Activated T-cell treated with anti-CD3 and anti-CD28 coated beads, Interleukin-2, amount 50 U/mL, for 24 hours (primary cell): ENCODE measurements around the gene SMC4.
"Not testable (repeated sequence)": the region's sequence is repeated elsewhere in the genome, so short reads cannot be mapped to it uniquely, and the experiment has no call there.

ENCODE experiments used
- DNase-seq: peaks from one replicate; pipeline ENCODE4 v3.0.0-alpha.2; 2020
- H3K27ac Mint-ChIP-seq: 2 replicates; pipeline ENCODE4 v1.8.0; 2020; ENCODE audit warnings: mild to moderate bottlenecking, mixed read lengths
- H3K27me3 Mint-ChIP-seq: 2 replicates; pipeline ENCODE4 v1.8.0; 2020; ENCODE audit warnings: mixed read lengths
- H3K36me3 Mint-ChIP-seq: 2 replicates; pipeline ENCODE4 v1.8.0; 2020; ENCODE audit warnings: low read depth, mixed read lengths
- H3K4me1 Mint-ChIP-seq: 2 replicates; pipeline ENCODE4 v1.8.0; 2020; ENCODE audit warnings: low read depth, mixed read lengths
- H3K4me3 Mint-ChIP-seq: 2 replicates; pipeline ENCODE4 v1.8.0; 2020; ENCODE audit warnings: mild to moderate bottlenecking, moderate library complexity, mixed read lengths
- H3K9me3 Mint-ChIP-seq: 2 replicates; pipeline ENCODE4 v1.8.0; 2020; ENCODE audit warnings: mixed read lengths

Gene SMC4

DNA sequence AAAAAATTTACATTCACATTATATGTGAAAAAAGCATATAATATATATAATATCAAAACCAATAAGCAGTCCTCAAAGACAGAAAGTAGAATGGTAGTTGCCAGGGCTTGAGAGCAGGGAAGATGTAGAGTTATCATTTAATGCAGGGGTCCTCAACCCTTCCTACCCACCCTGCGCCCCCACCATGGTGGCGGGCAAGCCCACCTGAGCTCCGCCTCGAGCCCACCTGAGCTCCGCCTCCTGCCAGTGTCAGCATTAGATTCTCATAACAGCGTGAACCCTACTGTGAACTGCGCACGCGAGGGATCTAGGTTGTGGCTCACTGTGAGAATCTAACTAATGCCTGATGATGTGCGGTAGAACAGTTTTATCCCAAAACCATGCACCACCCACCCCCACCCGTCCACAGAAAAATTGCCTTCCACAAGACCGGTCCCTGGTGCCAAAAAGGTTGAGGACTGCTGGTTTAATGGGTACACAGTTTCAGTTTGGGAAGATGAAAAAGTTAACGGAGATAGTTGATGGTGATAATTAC lies 47.1 kb downstream of the SMC4 start:
- peaks cover 69% of the 10 kb centered on the region for H3K36me3 Mint-ChIP-seq
- H3K4me1 Mint-ChIP-seq: peaks cover 52% of the 10 kb centered on the region
- peaks cover 4% of the 10 kb centered on the region for H3K9me3 Mint-ChIP-seq
- DNase-seq: no peak
- no peak overlapping the region for H3K4me3 Mint-ChIP-seq
- no peaks in the 10 kb centered on the region for H3K27me3 Mint-ChIP-seq
- no peak overlapping the region for H3K27ac Mint-ChIP-seq

DNA sequence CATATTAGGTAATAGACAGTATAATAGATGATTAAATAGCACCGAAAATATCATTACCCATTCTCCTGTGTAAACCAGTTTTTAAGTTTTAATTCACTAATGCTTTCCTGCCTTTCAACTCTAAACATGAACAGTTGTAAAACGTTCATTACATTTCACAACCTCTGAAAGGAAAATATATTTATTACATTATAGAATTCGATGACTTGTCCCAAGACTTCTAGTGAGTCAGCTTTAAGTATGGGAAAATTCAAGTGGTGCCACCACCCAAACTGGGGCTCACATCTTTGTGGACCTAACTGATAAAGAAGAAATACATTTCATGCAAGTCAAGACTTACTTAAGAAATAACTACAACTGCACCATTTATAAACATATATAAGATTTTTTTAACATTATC lies 48.1 kb downstream of the SMC4 start:
- Mint-ChIP-seq H3K27ac (no peak overlapping the region), H3K36me3 (peaks cover 61% of the 10 kb centered on the region), H3K4me1 (peaks cover 44% of the 10 kb centered on the region), H3K4me3 (peak overlapping the region; percentile 98), H3K27me3 (no peaks in the 10 kb centered on the region), H3K9me3 (peaks cover 4% of the 10 kb centered on the region)
- DNase-seq: no peak

DNA sequence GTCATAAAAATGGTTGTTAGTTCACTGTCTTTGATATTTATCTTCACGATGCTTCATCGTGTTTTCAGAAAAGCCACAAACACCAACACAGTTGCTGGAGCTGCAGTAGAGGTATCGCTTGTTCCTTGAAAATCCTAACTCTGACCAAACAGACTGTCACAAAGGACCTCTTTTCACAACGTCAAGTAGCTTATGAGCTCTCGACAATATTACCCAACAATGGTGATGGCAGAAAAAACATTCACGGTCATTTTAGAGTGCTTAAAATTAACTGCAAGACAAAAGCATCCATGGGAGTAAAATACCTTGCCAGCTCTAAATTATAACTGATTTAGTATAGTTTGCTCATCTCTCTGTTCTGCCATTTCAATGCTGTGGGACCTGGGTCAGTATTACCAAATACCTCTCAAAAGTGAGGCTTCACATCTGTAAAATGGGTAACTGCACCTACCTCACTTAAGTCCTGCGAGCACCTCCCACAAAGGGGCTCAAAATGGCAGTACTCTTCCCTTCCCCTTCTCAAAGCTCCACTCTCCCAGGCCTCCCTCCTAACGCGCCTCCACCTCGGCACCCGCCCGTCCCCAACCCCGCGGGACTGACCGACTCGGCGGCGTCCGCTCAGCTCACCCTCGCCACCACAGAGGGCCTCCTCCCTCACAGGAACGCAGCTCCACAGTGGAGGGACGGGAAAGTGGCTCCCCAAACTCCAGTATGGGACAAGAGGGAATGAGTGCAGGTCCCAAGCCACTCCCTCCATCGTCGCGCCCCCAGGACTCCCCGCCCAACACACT lies 49.6 kb downstream of the SMC4 start:
- Mint-ChIP-seq H3K4me1 (peaks cover 41% of the 10 kb centered on the region), H3K27ac (peak overlapping the region; percentile 97), H3K36me3 (peaks cover 47% of the 10 kb centered on the region), H3K4me3 (peak overlapping the region; percentile 98), H3K9me3 (peaks cover 4% of the 10 kb centered on the region), H3K27me3 (no peaks in the 10 kb centered on the region)
- DNase-seq: no peak

DNA sequence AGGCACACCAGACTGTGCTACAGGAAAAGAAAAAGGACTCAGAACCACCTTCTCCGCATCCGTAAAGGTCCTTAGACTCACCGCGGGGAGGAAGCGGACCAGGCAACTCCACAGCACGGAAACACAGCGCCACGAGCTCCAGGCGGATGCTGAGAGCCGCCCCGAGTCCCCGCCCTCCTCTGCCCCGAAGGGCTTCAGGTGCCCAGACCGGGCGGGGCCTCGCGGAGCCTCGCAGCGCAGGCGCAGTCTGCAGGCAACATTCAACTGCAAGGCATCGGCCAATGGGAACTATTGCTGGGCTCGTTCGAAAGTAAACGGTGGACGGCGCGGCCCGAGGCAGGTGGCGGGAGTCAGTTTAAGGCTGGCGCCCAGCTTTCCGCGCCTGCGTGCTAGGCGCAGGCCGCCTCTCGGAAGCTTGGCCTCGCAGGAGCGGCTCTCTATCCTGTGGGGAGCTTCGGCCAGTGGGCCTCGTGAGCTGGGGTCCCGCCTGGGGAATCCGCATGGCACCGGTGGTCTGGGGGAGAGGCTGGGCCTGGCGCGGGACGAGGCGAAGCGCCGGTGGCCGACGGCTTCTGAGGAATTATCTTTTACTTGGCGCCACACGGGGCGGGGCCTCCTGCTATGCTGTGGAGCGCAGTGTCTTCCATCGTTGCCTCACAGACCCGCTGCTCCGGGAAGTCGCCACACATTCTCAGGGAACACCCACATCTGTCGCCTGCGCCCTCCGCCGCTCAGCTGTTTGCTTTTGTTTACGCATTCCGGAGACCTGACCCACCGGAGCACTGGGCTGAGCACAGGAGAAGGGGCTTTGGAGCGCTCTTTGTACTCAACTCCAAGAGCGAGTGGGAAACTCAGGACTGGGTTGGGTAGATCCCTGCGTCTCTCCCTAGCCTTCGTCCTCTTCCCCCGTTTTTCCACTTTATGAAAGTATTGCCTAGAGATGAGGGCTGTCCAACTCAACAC lies 50.5 kb downstream of the SMC4 start, which contains the start of gene TRIM59:
TSS of gene TRIM59 (minus strand) at position 151 of the 963 bp plus-strand sequence. CDS start 10,603 bp downstream, outside the sequence.
- Mint-ChIP-seq H3K27ac (peak within 1 kb of the TSS; percentile 97), H3K36me3 (peaks cover 41% of the 10 kb centered on the region), H3K27me3 (no peaks in the 10 kb centered on the region), H3K4me1 (peaks cover 36% of the 10 kb centered on the region), H3K4me3 (peak within 1 kb of the TSS; percentile 98), H3K9me3 (peaks cover 4% of the 10 kb centered on the region)
- peak; percentile 96 for DNase-seq

DNA sequence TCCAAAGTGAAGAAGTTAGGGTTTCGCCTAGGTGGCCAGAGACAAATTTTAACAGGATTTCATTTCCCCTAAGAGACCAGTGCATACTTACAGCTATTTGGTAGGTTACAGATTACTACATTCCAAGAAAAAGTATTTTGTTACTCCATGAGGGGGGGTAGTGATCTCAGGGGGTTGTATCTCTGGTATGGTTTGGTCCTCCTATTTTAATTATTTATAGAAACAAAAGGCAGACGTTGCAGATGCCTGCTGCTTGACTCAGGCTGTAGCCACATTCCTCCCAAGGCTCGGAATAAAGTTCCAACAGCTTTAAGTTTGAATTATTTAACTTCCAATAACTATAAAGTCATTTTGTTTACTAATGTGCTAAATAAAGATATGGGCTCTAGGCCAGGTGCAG lies 51.4 kb downstream of the SMC4 start:
- Mint-ChIP-seq H3K27me3 (no peaks in the 10 kb centered on the region), H3K9me3 (peaks cover 4% of the 10 kb centered on the region), H3K36me3 (peaks cover 32% of the 10 kb centered on the region), H3K27ac (peak overlapping the region; percentile 97), H3K4me1 (peaks cover 32% of the 10 kb centered on the region), H3K4me3 (peak overlapping the region; percentile 98)
- DNase-seq: no peak

DNA sequence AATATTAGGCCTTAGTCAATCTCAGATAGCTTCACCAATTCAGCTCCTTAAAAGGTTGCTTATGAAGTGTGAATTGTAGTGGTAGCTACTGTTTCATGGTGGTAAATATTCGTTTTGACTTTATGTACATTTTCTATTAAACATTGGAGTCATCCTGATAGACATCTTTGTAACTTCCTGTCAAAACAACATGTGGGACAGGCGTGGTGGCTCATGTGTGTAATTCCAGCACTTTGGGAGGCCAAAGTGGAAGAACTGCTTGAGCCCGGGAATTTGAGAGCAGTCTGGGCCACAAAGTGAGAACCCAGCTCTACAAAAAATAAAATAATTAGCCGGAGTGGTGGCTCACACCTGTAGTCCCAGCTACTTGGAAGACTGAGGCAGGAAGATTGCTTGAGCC lies 52.2 kb downstream of the SMC4 start:
- no peak overlapping the region for H3K27ac Mint-ChIP-seq
- no peak for DNase-seq
- no peaks in the 10 kb centered on the region for H3K27me3 Mint-ChIP-seq
- H3K4me1 Mint-ChIP-seq: peaks cover 26% of the 10 kb centered on the region
- H3K9me3 Mint-ChIP-seq: peaks cover 4% of the 10 kb centered on the region
- no peak overlapping the region for H3K4me3 Mint-ChIP-seq
- H3K36me3 Mint-ChIP-seq: peaks cover 26% of the 10 kb centered on the region

DNA sequence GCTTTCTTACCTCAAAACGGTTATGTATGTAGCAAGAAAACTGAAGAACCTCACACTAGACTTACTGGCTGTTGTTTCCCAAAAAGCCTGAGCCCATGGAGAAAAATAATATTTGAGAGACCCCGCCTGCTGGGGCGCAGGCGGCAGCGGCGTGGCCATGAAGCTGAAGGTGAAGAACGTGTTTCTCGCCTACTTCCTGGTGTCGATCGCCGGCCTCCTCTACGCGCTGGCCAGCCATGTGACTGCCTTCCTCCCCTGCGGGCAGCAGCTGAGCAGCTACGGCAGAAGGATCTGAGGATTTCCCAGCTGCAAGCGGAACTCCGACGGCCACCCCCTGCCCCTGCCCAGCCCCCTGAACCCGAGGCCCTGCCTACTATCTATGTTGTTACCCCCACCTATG lies 52.8 kb downstream of the SMC4 start:
- not testable (repeated sequence) for DNase-seq, H3K9me3 Mint-ChIP-seq, H3K27ac Mint-ChIP-seq, H3K27me3 Mint-ChIP-seq, H3K4me3 Mint-ChIP-seq
- Mint-ChIP-seq H3K4me1 (peaks cover 23% of the 10 kb centered on the region), H3K36me3 (peaks cover 20% of the 10 kb centered on the region)

DNA sequence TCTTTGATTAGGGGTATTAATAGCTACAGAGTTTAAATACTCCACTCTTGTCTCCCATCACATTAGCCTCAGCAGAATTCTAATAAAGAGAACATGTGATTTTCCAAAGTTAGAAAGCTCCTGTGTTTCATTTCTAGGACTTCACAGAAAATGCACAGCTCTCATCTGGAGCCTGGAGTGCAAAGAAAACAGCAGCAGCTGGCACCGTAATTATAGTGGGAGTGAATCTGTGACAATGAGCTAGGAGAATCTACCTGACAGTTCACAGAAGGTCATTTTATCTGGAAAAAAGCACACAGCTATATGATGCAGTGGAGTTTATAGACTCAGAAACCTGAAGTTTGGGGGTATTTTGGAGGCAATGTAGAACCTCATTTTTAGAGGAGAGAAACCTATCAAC lies 55.5 kb downstream of the SMC4 start:
- no peak for DNase-seq
- no peak overlapping the region for H3K4me3 Mint-ChIP-seq
- H3K27ac Mint-ChIP-seq: no peak overlapping the region
- peaks cover 7% of the 10 kb centered on the region for H3K4me1 Mint-ChIP-seq
- peaks cover 4% of the 10 kb centered on the region for H3K9me3 Mint-ChIP-seq
- no peaks in the 10 kb centered on the region for H3K36me3 Mint-ChIP-seq
- H3K27me3 Mint-ChIP-seq: no peaks in the 10 kb centered on the region

DNA sequence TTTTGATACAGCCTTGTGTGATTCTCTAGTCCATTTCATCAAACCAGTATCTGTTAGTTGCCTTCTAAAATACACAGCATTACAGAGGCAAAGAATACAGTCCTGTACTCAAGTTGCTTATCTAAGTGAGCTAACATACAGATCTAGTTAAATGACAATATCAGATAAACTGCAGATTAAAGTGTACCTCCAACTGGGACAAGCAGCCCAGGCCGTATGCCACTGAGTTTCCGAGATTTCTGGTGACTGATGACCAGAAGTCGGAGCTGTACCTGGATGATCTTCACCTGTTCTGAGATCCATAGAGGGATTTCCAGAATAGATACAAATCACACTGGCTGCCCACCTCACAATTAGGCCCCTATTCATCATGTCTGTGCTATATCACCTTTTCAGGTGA lies 56.4 kb downstream of the SMC4 start:
- H3K9me3 Mint-ChIP-seq: no peaks in the 10 kb centered on the region
- H3K4me1 Mint-ChIP-seq: no peaks in the 10 kb centered on the region
- H3K27me3 Mint-ChIP-seq: no peaks in the 10 kb centered on the region
- H3K27ac Mint-ChIP-seq: no peak overlapping the region
- H3K4me3 Mint-ChIP-seq: no peak overlapping the region
- no peak for DNase-seq
- H3K36me3 Mint-ChIP-seq: no peaks in the 10 kb centered on the region

DNA sequence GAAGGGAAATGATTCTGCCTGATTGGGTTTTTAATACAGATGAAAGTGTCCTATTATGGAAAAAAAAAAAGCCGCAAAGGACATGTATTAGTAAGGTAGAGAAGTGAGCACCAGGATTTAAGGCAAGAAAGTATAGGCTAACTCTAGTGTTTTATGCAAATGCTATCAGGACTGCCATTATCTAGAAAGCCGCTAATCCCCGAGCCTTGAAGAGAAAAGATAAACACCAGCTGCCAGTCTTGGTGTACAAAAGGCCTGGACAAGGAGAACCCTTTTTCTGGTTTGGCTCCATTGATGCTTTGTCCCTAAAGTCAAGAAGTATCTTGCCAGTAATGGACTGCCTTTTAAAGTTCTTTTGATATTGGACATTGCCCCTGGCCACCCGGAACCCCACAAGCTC lies 58.7 kb downstream of the SMC4 start:
- Mint-ChIP-seq H3K4me3 (no peak overlapping the region), H3K9me3 (no peaks in the 10 kb centered on the region), H3K36me3 (no peaks in the 10 kb centered on the region), H3K27me3 (peaks cover 5% of the 10 kb centered on the region), H3K27ac (no peak overlapping the region), H3K4me1 (no peaks in the 10 kb centered on the region)
- DNase-seq: no peak

DNA sequence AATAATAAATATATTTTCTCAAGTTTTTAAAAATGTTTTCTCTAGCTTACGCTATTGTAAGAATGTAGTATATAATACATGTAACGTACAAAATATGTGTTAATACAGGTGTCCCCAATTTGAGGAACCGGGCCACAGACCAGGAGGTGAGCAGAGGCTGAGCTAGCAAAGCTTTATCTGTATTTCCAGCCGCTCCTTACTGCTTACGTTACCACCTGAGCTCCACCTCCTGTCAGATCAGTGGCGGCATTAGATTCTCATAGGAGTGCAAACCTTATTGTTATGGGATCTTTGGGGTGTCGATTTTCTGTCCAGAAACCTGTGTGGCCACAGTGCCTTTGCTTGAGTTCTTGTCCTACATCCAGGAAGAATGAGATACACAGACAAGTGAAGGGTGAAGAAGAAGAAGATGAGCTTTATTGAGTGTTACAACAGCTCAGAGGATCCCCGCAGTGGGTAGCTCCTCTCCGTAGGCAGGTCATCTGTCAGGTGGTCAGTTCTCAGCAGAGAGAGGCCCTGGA lies 60.1 kb downstream of the SMC4 start:
- peaks cover 8% of the 10 kb centered on the region for H3K27me3 Mint-ChIP-seq
- no peaks in the 10 kb centered on the region for H3K4me1 Mint-ChIP-seq
- no peak for DNase-seq
- H3K9me3 Mint-ChIP-seq: no peaks in the 10 kb centered on the region
- H3K36me3 Mint-ChIP-seq: no peaks in the 10 kb centered on the region
- no peak overlapping the region for H3K4me3 Mint-ChIP-seq
- no peak overlapping the region for H3K27ac Mint-ChIP-seq

DNA sequence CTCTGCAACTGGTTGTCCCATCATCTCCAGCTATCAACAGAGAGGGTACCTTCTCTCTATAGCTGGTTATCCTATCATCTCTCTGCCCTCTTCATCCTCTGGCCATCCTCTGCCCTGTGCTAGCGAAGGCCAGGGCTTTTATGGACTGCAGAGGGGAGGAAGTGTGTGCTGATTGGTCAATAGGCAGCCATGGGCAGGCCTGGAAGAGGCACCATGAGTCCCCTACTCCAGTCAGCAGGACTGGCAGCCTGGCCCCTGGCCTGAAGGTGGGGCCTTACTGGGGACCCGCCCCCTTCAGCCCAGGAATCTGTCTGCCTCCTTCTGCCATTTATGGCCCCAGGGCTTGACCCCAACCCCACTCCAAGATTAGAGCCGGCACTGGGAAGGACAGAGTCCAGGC lies 60.6 kb downstream of the SMC4 start:
- DNase-seq: no peak
- no peaks in the 10 kb centered on the region for H3K36me3 Mint-ChIP-seq
- H3K27ac Mint-ChIP-seq: no peak overlapping the region
- H3K27me3 Mint-ChIP-seq: peaks cover 9% of the 10 kb centered on the region
- no peak overlapping the region for H3K4me3 Mint-ChIP-seq
- H3K9me3 Mint-ChIP-seq: no peaks in the 10 kb centered on the region
- no peaks in the 10 kb centered on the region for H3K4me1 Mint-ChIP-seq

DNA sequence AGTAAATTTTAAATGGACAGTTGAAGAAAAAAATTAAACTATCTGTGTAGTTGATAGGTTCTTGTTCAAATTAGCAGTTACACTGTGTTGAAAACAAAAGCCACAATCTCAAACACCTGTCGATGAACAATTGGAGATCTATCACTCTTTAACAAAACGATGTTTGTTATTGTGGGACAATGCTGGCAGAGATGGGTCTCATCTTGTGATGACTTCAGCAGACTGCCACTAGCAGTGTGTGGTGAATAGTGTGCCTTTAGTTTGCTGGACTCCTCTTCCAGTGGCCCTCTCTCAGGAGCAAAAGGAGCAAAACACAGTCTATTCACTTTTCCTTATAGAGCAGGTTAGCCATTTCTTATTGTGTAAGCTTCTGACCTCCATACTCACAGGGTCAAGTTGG lies 64.9 kb downstream of the SMC4 start:
- Mint-ChIP-seq H3K9me3 (no peaks in the 10 kb centered on the region), H3K27ac (no peak overlapping the region), H3K4me1 (no peaks in the 10 kb centered on the region), H3K36me3 (no peaks in the 10 kb centered on the region), H3K27me3 (peaks cover 19% of the 10 kb centered on the region), H3K4me3 (no peak overlapping the region)
- no peak for DNase-seq

DNA sequence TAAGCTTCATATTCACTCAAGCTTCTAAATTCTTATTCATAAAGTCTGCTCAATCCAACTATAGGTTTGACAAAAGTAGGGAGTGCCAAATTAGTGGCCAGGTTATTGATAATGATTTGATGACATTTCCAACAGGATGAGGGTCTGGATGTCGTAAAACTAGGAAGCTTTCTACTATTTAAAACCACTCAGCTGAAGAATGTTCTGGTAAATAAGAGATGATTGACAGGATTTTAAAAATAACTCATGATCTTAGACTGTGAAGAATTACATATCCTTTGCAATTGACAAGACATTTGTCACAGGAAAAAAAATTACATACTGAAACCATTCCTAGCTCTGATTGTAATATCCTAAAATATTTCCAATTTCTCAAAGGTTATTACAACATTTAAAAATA lies 65.5 kb downstream of the SMC4 start:
- no peak for DNase-seq
- peaks cover 5% of the 10 kb centered on the region for H3K9me3 Mint-ChIP-seq
- no peaks in the 10 kb centered on the region for H3K36me3 Mint-ChIP-seq
- no peak overlapping the region for H3K27ac Mint-ChIP-seq
- peaks cover 19% of the 10 kb centered on the region for H3K27me3 Mint-ChIP-seq
- H3K4me3 Mint-ChIP-seq: no peak overlapping the region
- H3K4me1 Mint-ChIP-seq: no peaks in the 10 kb centered on the region
